ENCODE measurements around the gene TOM1.

DNA sequence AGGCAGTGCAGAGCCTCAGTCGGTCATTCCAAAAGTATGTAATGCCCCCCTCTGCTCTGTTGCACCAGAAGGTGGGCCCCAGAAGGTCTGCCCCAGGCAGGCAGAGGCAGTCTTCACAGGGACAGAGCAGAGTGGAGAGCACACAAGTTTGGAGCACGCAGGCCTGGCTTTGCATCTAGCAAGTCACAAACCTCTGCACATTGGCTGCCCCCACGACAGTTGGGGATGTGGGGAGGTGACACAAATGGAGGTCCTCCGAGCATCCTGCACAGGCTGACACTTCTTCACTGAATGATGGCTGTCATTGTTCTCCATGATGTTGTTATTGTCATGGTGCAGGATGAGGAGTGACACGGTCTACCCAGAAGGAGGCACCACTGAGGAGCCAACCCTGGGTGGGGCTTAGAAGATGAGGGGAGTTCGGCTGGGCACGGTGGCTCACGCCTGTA lies 11.9 kb downstream of the TOM1 start:
- TF ChIP-seq, protein P1, sequence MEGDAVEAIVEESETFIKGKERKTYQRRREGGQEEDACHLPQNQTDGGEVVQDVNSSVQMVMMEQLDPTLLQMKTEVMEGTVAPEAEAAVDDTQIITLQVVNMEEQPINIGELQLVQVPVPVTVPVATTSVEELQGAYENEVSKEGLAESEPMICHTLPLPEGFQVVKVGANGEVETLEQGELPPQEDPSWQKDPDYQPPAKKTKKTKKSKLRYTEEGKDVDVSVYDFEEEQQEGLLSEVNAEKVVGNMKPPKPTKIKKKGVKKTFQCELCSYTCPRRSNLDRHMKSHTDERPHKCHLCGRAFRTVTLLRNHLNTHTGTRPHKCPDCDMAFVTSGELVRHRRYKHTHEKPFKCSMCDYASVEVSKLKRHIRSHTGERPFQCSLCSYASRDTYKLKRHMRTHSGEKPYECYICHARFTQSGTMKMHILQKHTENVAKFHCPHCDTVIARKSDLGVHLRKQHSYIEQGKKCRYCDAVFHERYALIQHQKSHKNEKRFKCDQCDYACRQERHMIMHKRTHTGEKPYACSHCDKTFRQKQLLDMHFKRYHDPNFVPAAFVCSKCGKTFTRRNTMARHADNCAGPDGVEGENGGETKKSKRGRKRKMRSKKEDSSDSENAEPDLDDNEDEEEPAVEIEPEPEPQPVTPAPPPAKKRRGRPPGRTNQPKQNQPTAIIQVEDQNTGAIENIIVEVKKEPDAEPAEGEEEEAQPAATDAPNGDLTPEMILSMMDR (IDR thresholded peaks at IDR 0.05; ENCODE audit: insufficient read depth, low read length) = no peak
- TF ChIP-seq SPI1 (IDR thresholded peaks at IDR 0.05; ENCODE audit: borderline replicate concordance, low read depth) = no peak
